GM13976 (cell line): ENCODE measurements around the gene PGM3.

Experiments used
- DNase-seq: peaks from one replicate; pipeline ENCODE4 v3.0.0; 2012; ENCODE audit warnings: low spot score
- CTCF ChIP-seq: IDR thresholded peaks from 2 replicates; pipeline ENCODE4 v1.5.1; 2012; ENCODE audit warnings: borderline replicate concordance, mild to moderate bottlenecking; ENCODE audit not compliant: insufficient read depth; ENCODE audit errors: extremely low read depth, missing control alignments, control extremely low read depth
- in situ Hi-C: fragments of 300-500 bp; cut with MboI; formaldehyde crosslinking; loops from one replicate; pipeline ENCODE4 v1.12.0; 2022; ENCODE audit warnings: low sequenced_read_pairs, mixed read lengths, inconsistent platforms; ENCODE audit not compliant: unreplicated experiment

Gene PGM3

GRCh38 chr6:83151114-83151513, 42.0 kb downstream of the PGM3 start:
- TF ChIP-seq CTCF = no peak
- no peak for DNase-seq
- in situ Hi-C loops = no loop called here

- in situ Hi-C loops = no loop called here
- no peak for DNase-seq
- no peak for TF ChIP-seq CTCF
Observed at GRCh38 chr6:83138758-83139157, 54.3 kb downstream of the PGM3 start.

GRCh38 chr6:83138118-83138722, 54.8 kb downstream of the PGM3 start:
- TF ChIP-seq CTCF = no peak
- DNase-seq = no peak
- in situ Hi-C loops = no loop called here

- DNase-seq = no peak
- in situ Hi-C loops = no loop called here
- TF ChIP-seq CTCF = no peak
Observed at GRCh38 chr6:83132121-83132520, 60.9 kb downstream of the PGM3 start.

GRCh38 chr6:83127976-83128375, 65.1 kb downstream of the PGM3 start:
- in situ Hi-C loops = no loop called here
- no peak for DNase-seq
- TF ChIP-seq CTCF = no peak

GRCh38 chr6:83127258-83127657, 65.8 kb downstream of the PGM3 start:
- in situ Hi-C loops = no loop called here

More at GRCh38 chr6:83127258-83127657, 65.8 kb downstream of the PGM3 start:
- no peak for TF ChIP-seq CTCF
- no peak for DNase-seq
